Ovary (tissue), 3 donors: ENCODE measurements around the gene RALGPS1.

ENCODE experiments used
- POLR2A ChIP-seq: fragments of 450-650 bp; IDR thresholded peaks from one replicate; pipeline ENCODE4 v1.6.1; 2017; ENCODE audit warnings: antibody characterized with exemption, mild to moderate bottlenecking, moderate library complexity
- TF ChIP-seq, protein P1 (sequence below), 3 donors: fragments of 450-650 bp in 2 of 3; fragments of 200-600 bp in 1 of 3; IDR thresholded peaks; one replicate each; pipeline versions ENCODE4 v1.5.1 to v1.8.0; 2016 to 2022; ENCODE audit warnings: antibody characterized with exemption in 3 of 3, mild to moderate bottlenecking in 1 of 3
- donor health status: DM: no; HTN: no; CAD: no.

DNA sequence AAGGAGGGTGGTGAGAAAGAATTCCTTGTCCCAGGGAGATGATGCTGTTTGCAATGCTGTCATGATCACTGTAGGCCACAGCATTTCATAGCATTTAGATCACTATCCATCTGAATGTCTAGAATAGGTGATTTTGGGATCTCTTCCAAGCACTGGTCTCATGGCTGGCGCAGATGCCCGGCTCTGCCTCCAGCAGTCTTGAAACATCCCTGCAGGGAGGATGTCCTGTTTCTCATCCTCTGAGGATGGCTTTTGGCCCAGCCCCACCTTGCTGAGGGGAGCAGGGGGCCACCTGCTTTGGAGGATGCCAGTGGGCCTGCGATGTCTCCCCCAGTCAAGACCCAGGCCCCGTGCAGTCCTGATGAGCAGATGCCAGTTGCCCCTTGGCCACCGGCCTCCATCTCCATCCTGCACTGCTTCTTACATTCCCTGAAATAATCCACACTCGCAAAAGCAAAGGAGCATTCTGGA, 286.5 kb downstream of the RALGPS1 start:
- TF ChIP-seq, protein P1, sequence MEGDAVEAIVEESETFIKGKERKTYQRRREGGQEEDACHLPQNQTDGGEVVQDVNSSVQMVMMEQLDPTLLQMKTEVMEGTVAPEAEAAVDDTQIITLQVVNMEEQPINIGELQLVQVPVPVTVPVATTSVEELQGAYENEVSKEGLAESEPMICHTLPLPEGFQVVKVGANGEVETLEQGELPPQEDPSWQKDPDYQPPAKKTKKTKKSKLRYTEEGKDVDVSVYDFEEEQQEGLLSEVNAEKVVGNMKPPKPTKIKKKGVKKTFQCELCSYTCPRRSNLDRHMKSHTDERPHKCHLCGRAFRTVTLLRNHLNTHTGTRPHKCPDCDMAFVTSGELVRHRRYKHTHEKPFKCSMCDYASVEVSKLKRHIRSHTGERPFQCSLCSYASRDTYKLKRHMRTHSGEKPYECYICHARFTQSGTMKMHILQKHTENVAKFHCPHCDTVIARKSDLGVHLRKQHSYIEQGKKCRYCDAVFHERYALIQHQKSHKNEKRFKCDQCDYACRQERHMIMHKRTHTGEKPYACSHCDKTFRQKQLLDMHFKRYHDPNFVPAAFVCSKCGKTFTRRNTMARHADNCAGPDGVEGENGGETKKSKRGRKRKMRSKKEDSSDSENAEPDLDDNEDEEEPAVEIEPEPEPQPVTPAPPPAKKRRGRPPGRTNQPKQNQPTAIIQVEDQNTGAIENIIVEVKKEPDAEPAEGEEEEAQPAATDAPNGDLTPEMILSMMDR (IDR thresholded peaks at IDR 0.05): no peak
- TF ChIP-seq POLR2A: no peak
